HL-60 (cell line): ENCODE measurements around the gene FNDC1.

ENCODE experiments used
- CTCF ChIP-seq: IDR thresholded peaks from one replicate; pipeline ENCODE4 v1.5.1; 2011; ENCODE audit warnings: low read length, control low read depth, inconsistent platforms; ENCODE audit not compliant: insufficient read depth
- GABPA ChIP-seq: IDR thresholded peaks from 2 replicates; pipeline ENCODE4 v1.6.1; 2012; ENCODE audit warnings: low read depth
- POLR2AphosphoS5 ChIP-seq: IDR thresholded peaks from 2 replicates; pipeline ENCODE4 v1.6.1; 2012; ENCODE audit warnings: low read depth
- REST ChIP-seq: IDR thresholded peaks from 2 replicates; pipeline ENCODE4 v1.6.1; 2012; ENCODE audit warnings: low read depth; ENCODE audit not compliant: insufficient replicate concordance
- SPI1 ChIP-seq: IDR thresholded peaks from 2 replicates; pipeline ENCODE4 v1.6.1; 2012; ENCODE audit warnings: low read depth, mild to moderate bottlenecking, borderline replicate concordance

GRCh38 chr6:159201336-159201735 is 32.1 kb downstream of the FNDC1 start:
- no peak for TF ChIP-seq REST
- no peak for TF ChIP-seq CTCF
- no peak for TF ChIP-seq SPI1
- no peak for TF ChIP-seq GABPA
- no peak for TF ChIP-seq POLR2AphosphoS5
